Aorta (tissue), 5 donors: ENCODE data around the gene PARD3. TPM values are rescaled to one million over a fixed set of nuclear protein-coding genes. Genes with fewer than 3 reads are reported as not detected.

Experiments used
- ATAC-seq: fragments of 200-7000 bp; cut with Tn5 transposase; one replicate; pipeline ENCODE4 v1.9.1; 2022; ENCODE audit warnings: moderate library complexity; ENCODE audit not compliant: low FRiP score
- DNase-seq, 2 donors: peaks; one replicate each; pipeline ENCODE4 v3.0.0-alpha.2; 2020
- H3K27ac ChIP-seq, 2 donors: one replicate each; pipeline ENCODE4 v1.5.1; 2013; ENCODE audit warnings: low read length in 2 of 2, mild to moderate bottlenecking in 2 of 2, moderate library complexity in 2 of 2, control low read depth in 1 of 2, inconsistent platforms in 1 of 2, low read depth in 1 of 2
- H3K27me3 ChIP-seq, 2 donors: one replicate each; pipeline ENCODE4 v1.6.1; 2013; ENCODE audit warnings: control low read depth in 1 of 2, low read length in 1 of 2, mild to moderate bottlenecking in 1 of 2, moderate library complexity in 1 of 2; ENCODE audit not compliant: insufficient read depth in 2 of 2, control insufficient read depth in 1 of 2
- H3K36me3 ChIP-seq, 2 donors: one replicate each; pipeline ENCODE4 v1.6.1; 2013; ENCODE audit warnings: control low read depth in 1 of 2, low read length in 1 of 2, mild to moderate bottlenecking in 1 of 2; ENCODE audit not compliant: insufficient read depth in 2 of 2, control insufficient read depth in 1 of 2
- H3K4me1 ChIP-seq, 2 donors: one replicate each; pipeline ENCODE4 v1.6.1; 2013; ENCODE audit warnings: low read length in 2 of 2, control low read depth in 1 of 2, mild to moderate bottlenecking in 1 of 2, moderate library complexity in 1 of 2; ENCODE audit not compliant: insufficient read depth in 2 of 2, control insufficient read depth in 1 of 2
- H3K4me3 ChIP-seq, 2 donors: one replicate each; pipeline ENCODE4 v1.5.1; 2013; ENCODE audit warnings: low read length in 2 of 2, control low read depth in 1 of 2, mild to moderate bottlenecking in 1 of 2
- H3K9me3 ChIP-seq: one replicate; pipeline ENCODE4 v1.6.1; 2013; ENCODE audit warnings: mild to moderate bottlenecking, low read length; ENCODE audit not compliant: control insufficient read depth
- WGBS, 2 donors: extraction: QIAGEN DNeasy Blood & Tissue Kit; methylation state at CpG; one replicate each; pipeline ENCODE4 v1.1.7; 2013; 5-methylcytosine and 5-hydroxymethylcytosine counted together
- intact Hi-C, 2 donors: fragments of 100-400 bp; cut with DNase I; formaldehyde crosslinking; loops; one replicate each; pipeline versions ENCODE4 v1.14.2 to v1.15.0; 2022
- polyA plus RNA-seq, 2 donors: library from polyadenylated mRNA; stranded (reverse); fragments of 200-250 nt; gene quantifications; one replicate each; pipeline ENCODE4 v1.2.3, GENCODE V29; 2013
- total RNA-seq, 2 donors: library from RNA; stranded (reverse); fragmentation: NEBNext Ultra II Directional; extraction: Animal tissue kit (Norgen Biotek cat#: 25700); gene quantifications; one replicate each; pipeline ENCODE4 v1.2.1, GENCODE V29; 2021
- donor health status: healthy with polysubstance abuse.
- donor health status: Bipolar disorder and iron deficiency.
- donor health status: DM: no; HTN: no; CAD: no.
- donor health status: DM: no; HTN: no; CAD: no.
- donor health status: DM: yes; HTN: yes; CAD: no.

The PARD3 gene
- total and polyA plus RNA-seq, 4 donors = 6.4 to 33.0 (median 28.7) TPM

DNA sequence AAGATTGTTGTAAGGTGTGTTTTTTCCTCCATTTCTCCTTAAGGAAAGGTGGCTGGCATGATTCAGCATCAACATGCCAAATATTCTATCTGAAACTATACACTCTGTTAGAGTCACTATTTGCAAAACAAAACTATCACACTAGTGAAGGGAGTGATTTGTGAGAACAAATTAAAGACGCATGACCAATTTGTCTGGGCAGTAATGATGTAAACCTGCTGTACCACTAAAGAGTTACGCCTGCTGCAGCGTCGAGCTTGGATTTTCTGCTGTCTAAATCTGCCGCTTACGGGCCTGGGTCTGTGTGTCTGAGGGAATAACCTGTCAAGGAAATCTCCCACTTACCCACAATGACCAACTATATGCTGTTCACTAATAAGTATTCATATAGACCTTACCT is 648.3 kb downstream of the PARD3 start:
- H3K27ac ChIP-seq = no peak overlapping the region
- DNase-seq (no peak), ATAC-seq (no peak)
- H3K4me3 ChIP-seq = no peak overlapping the region
- 88 to 94% methylated on average over 6 of the region's 6 CpGs for WGBS, 2 donors
- intact Hi-C loops = no loop called here
- no peaks in the 10 kb centered on the region for H3K9me3 ChIP-seq
- no peaks in the 10 kb centered on the region for H3K4me1 ChIP-seq
- no peaks in the 10 kb centered on the region for H3K27me3 ChIP-seq
- H3K36me3 ChIP-seq = peaks cover 0 to 2% of the 10 kb centered on the region in 2 donors

- H3K4me3 ChIP-seq = no peak overlapping the region
- ATAC-seq (no peak), DNase-seq (no peak)
- no peak overlapping the region for H3K27ac ChIP-seq
- no peaks in the 10 kb centered on the region for H3K27me3 ChIP-seq
- WGBS, 2 donors = 96 to 99% methylated on average over 5 of the region's 5 CpGs
- no peaks in the 10 kb centered on the region for H3K9me3 ChIP-seq
- no peaks in the 10 kb centered on the region for H3K4me1 ChIP-seq
- intact Hi-C loops = no loop called here
- peaks cover 0 to 2% of the 10 kb centered on the region in 2 donors for H3K36me3 ChIP-seq
Measured at GRCh38 chr10:34166354-34166753, 648.7 kb downstream of the PARD3 start.

GRCh38 chr10:34164029-34164428 is 651.1 kb downstream of the PARD3 start:
- intact Hi-C loops = no loop called here
- H3K27ac ChIP-seq = no peak overlapping the region
- no peak for DNase-seq
- no peak overlapping the region for H3K4me3 ChIP-seq
- WGBS, 2 donors = 82 to 99% methylated on average over 3 of the region's 3 CpGs
- H3K4me1 ChIP-seq = no peaks in the 10 kb centered on the region
- ATAC-seq = no peak
- no peaks in the 10 kb centered on the region for H3K27me3 ChIP-seq
- no peaks in the 10 kb centered on the region for H3K36me3 ChIP-seq
- H3K9me3 ChIP-seq = no peaks in the 10 kb centered on the region

GRCh38 chr10:34163075-34163905 is 651.8 kb downstream of the PARD3 start:
- H3K36me3 ChIP-seq = no peaks in the 10 kb centered on the region
- 66 to 69% methylated on average over 11 of the region's 11 CpGs for WGBS, 2 donors
- no peak overlapping the region for H3K4me3 ChIP-seq
- ATAC-seq = no peak
- DNase-seq = no peak
- intact Hi-C loops = no loop called here
- no peaks in the 10 kb centered on the region for H3K9me3 ChIP-seq
- no peaks in the 10 kb centered on the region for H3K4me1 ChIP-seq
- no peak overlapping the region for H3K27ac ChIP-seq
- H3K27me3 ChIP-seq = no peaks in the 10 kb centered on the region

DNA sequence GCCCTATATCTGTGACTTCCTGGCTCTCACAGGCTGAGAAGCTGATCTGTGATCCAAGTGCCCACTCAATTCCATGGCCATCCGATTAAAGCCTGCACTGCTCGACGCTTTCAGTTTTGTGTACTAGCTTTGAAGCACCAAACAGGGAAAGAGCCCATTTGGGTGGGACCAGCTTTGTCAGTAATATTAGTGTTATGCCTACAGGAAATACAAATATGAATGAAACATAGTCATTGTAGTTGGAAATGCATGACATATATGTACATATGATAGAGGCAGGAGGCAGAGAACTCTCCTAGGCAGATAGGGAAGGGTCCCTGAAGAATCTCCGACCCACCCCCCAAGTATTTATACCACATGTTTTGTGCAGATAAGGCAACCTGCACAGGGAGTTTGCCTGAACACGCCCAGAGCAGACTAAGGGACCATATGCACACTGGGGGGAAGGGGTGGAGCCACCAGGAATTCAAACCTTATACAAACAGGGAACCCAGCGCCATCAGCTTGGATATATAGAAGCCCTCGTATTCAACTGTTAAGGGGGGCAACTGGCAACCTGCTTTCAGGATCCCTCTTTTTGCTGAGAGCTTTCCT is 653.2 kb downstream of the PARD3 start:
- Histone ChIP-seq H3K27ac (no peak overlapping the region), H3K27me3 (no peaks in the 10 kb centered on the region)

GRCh38 chr10:34160595-34160994 is 654.5 kb downstream of the PARD3 start:
- Histone ChIP-seq H3K27me3 (no peaks in the 10 kb centered on the region), H3K9me3 (no peaks in the 10 kb centered on the region), H3K4me3 (no peak overlapping the region), H3K27ac (no peak overlapping the region), H3K36me3 (no peaks in the 10 kb centered on the region), H3K4me1 (no peaks in the 10 kb centered on the region)
- 99 to 100% methylated on average over 3 of the region's 3 CpGs for WGBS, 2 donors
- ATAC-seq (no peak), DNase-seq (no peak)
- intact Hi-C loops = no loop called here

More for the DNA sequence above, 653.2 kb downstream of the PARD3 start:
- Histone ChIP-seq H3K9me3 (no peaks in the 10 kb centered on the region), H3K4me3 (no peak overlapping the region), H3K36me3 (no peaks in the 10 kb centered on the region), H3K4me1 (no peaks in the 10 kb centered on the region)
- 91 to 100% methylated on average over 7 of the region's 7 CpGs for WGBS, 2 donors
- no peak for DNase-seq
- intact Hi-C loops = no loop called here
- no peak for ATAC-seq

GRCh38 chr10:34157501-34157900 is 657.6 kb downstream of the PARD3 start:
- intact Hi-C loops = no loop called here
- no peaks in the 10 kb centered on the region for H3K9me3 ChIP-seq
- H3K4me3 ChIP-seq = no peak overlapping the region
- no peaks in the 10 kb centered on the region for H3K27me3 ChIP-seq
- DNase-seq = no peak
- no peak overlapping the region for H3K27ac ChIP-seq
- H3K4me1 ChIP-seq = no peaks in the 10 kb centered on the region
- no peak for ATAC-seq
- H3K36me3 ChIP-seq = no peaks in the 10 kb centered on the region
- WGBS, 2 donors = 94 to 96% methylated on average over 1 of the region's 1 CpG

GRCh38 chr10:34156781-34157425 is 658.2 kb downstream of the PARD3 start:
- Histone ChIP-seq H3K27ac (no peak overlapping the region), H3K9me3 (no peaks in the 10 kb centered on the region), H3K36me3 (no peaks in the 10 kb centered on the region), H3K27me3 (no peaks in the 10 kb centered on the region), H3K4me3 (no peak overlapping the region), H3K4me1 (no peaks in the 10 kb centered on the region)
- 86 to 87% methylated on average over 6 of the region's 6 CpGs for WGBS, 2 donors
- intact Hi-C loops = no loop called here
- ATAC-seq = no peak
- DNase-seq = no peak
